WTC11 (cell line): ENCODE results near the gene PRKD1.

Source experiments
- ATF1 ChIP-seq: sonication (generic); formaldehyde crosslinking; IDR thresholded peaks from 2 replicates; pipeline ENCODE4 v1.8.1; 2023; ENCODE audit warnings: mild to moderate bottlenecking, moderate library complexity, missing genetic modification reagents
- ETV6 ChIP-seq: sonication (generic); formaldehyde crosslinking; IDR thresholded peaks from 2 replicates; pipeline ENCODE4 v1.8.1; 2022; ENCODE audit warnings: mild to moderate bottlenecking, missing genetic modification reagents
- SP1 ChIP-seq: sonication (generic); formaldehyde crosslinking; conservative IDR thresholded peaks from 2 replicates; pipeline ENCODE4 v1.8.1; 2022; ENCODE audit warnings: missing genetic modification reagents
- ZNF232 ChIP-seq: sonication (generic); formaldehyde crosslinking; IDR thresholded peaks from 2 replicates; pipeline ENCODE4 v1.8.0; 2022; ENCODE audit warnings: mild to moderate bottlenecking, missing genetic modification reagents
- ZNF423 ChIP-seq: fragments of 250-450 bp; sonication (Bioruptor Pico); IDR thresholded peaks from 2 replicates; pipeline ENCODE4 v2.1.2; 2022; ENCODE audit warnings: mild to moderate bottlenecking, moderate library complexity
- TF ChIP-seq, protein P1 (sequence below): sonication (generic); formaldehyde crosslinking; IDR thresholded peaks from 2 replicates; pipeline ENCODE4 v1.8.1; 2022; ENCODE audit warnings: missing genetic modification reagents, borderline replicate concordance
- TF ChIP-seq, protein P2 (sequence below): sonication (generic); formaldehyde crosslinking; IDR thresholded peaks from 2 replicates; pipeline ENCODE4 v1.8.0; 2023; ENCODE audit warnings: missing genetic modification reagents
- TF ChIP-seq, protein P3 (sequence below): fragments of 200-600 bp; IDR thresholded peaks from 2 replicates; pipeline ENCODE4 v1.8.0; 2022; ENCODE audit warnings: antibody characterized with exemption
- TF ChIP-seq, protein P4 (sequence below): sonication (generic); formaldehyde crosslinking; IDR thresholded peaks from 2 replicates; pipeline ENCODE4 v1.8.1; 2022; ENCODE audit warnings: low read depth, missing genetic modification reagents, borderline replicate concordance
- TF ChIP-seq, protein P5 (sequence below): sonication (generic); formaldehyde crosslinking; IDR thresholded peaks from 2 replicates; pipeline ENCODE4 v1.8.0; 2022; ENCODE audit warnings: mild to moderate bottlenecking, missing genetic modification reagents

DNA sequence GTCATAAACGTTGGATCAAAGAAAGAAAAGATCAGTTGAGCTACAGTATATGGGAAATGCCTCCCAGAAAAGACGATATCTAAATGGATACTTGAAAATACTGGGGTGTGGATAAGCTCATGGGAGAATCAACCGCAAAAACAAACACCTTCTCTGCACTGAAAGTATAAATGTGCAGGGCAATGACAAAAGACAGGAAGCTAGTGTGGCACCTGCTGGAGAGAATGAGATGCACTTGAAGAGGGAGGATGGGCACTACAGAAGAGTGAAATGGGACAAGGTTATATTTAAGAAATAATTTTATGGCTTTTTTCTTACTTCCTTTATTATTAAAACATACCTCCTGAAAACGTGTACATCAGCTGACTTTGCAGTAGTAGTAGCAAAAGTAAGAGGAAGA lies 153.7 kb downstream of the PRKD1 start:
- TF ChIP-seq, protein P1, sequence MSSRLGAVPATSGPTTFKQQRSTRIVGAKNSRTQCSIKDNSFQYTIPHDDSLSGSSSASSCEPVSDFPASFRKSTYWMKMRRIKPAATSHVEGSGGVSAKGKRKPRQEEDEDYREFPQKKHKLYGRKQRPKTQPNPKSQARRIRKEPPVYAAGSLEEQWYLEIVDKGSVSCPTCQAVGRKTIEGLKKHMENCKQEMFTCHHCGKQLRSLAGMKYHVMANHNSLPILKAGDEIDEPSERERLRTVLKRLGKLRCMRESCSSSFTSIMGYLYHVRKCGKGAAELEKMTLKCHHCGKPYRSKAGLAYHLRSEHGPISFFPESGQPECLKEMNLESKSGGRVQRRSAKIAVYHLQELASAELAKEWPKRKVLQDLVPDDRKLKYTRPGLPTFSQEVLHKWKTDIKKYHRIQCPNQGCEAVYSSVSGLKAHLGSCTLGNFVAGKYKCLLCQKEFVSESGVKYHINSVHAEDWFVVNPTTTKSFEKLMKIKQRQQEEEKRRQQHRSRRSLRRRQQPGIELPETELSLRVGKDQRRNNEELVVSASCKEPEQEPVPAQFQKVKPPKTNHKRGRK (CRISPR knock-in tag): no peak
- TF ChIP-seq SP1 (CRISPR knock-in tag) (no peak), ZNF423 (no peak), ZNF232 (CRISPR knock-in tag) (no peak), ATF1 (CRISPR knock-in tag) (no peak), ETV6 (CRISPR knock-in tag) (no peak)
- TF ChIP-seq, protein P2, sequence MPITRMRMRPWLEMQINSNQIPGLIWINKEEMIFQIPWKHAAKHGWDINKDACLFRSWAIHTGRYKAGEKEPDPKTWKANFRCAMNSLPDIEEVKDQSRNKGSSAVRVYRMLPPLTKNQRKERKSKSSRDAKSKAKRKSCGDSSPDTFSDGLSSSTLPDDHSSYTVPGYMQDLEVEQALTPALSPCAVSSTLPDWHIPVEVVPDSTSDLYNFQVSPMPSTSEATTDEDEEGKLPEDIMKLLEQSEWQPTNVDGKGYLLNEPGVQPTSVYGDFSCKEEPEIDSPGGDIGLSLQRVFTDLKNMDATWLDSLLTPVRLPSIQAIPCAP: no peak
- TF ChIP-seq, protein P3, sequence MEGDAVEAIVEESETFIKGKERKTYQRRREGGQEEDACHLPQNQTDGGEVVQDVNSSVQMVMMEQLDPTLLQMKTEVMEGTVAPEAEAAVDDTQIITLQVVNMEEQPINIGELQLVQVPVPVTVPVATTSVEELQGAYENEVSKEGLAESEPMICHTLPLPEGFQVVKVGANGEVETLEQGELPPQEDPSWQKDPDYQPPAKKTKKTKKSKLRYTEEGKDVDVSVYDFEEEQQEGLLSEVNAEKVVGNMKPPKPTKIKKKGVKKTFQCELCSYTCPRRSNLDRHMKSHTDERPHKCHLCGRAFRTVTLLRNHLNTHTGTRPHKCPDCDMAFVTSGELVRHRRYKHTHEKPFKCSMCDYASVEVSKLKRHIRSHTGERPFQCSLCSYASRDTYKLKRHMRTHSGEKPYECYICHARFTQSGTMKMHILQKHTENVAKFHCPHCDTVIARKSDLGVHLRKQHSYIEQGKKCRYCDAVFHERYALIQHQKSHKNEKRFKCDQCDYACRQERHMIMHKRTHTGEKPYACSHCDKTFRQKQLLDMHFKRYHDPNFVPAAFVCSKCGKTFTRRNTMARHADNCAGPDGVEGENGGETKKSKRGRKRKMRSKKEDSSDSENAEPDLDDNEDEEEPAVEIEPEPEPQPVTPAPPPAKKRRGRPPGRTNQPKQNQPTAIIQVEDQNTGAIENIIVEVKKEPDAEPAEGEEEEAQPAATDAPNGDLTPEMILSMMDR: no peak
- TF ChIP-seq, protein P4, sequence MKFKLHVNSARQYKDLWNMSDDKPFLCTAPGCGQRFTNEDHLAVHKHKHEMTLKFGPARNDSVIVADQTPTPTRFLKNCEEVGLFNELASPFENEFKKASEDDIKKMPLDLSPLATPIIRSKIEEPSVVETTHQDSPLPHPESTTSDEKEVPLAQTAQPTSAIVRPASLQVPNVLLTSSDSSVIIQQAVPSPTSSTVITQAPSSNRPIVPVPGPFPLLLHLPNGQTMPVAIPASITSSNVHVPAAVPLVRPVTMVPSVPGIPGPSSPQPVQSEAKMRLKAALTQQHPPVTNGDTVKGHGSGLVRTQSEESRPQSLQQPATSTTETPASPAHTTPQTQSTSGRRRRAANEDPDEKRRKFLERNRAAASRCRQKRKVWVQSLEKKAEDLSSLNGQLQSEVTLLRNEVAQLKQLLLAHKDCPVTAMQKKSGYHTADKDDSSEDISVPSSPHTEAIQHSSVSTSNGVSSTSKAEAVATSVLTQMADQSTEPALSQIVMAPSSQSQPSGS (CRISPR knock-in tag): no peak
- TF ChIP-seq, protein P5, sequence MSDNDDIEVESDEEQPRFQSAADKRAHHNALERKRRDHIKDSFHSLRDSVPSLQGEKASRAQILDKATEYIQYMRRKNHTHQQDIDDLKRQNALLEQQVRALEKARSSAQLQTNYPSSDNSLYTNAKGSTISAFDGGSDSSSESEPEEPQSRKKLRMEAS (CRISPR knock-in tag): no peak
